Right lobe of liver (tissue), 6 donors: ENCODE results near the gene FUCA2. TPM values are rescaled to one million over a fixed set of nuclear protein-coding genes. Genes with fewer than 3 reads are reported as not detected.
"Not testable (repeated sequence)": the region's sequence is repeated elsewhere in the genome, so short reads cannot be mapped to it uniquely, and the experiment has no call there.

Experiments
- ATAC-seq, 4 donors: fragments of 200-7000 bp; cut with Tn5 transposase; one replicate each; pipeline ENCODE4 v1.9.1; 2020; ENCODE audit warnings: mild to moderate bottlenecking in 4 of 4, moderate library complexity in 4 of 4
- DNase-seq, 3 donors: peaks; one replicate each; pipeline ENCODE4 v3.0.0-alpha.2; 2020
- H3K27ac ChIP-seq, 3 donors: fragments of 200-600 bp; one replicate each; pipeline ENCODE4 v1.8.0; 2022
- H3K27me3 ChIP-seq, 2 donors: fragments of 200-600 bp; one replicate each; pipeline ENCODE4 v1.8.0; 2022
- H3K36me3 ChIP-seq, 4 donors: fragments of 200-600 bp; sonication (generic) in 1 of 4; one replicate each; pipeline versions ENCODE4 v1.5.1 to v1.8.0; 2017 to 2022; ENCODE audit warnings: control low read depth in 1 of 4
- H3K4me1 ChIP-seq, 4 donors: fragments of 200-600 bp; sonication (generic) in 1 of 4; one replicate each; pipeline versions ENCODE4 v1.5.1 to v1.8.0; 2017 to 2022; ENCODE audit warnings: control low read depth in 1 of 4
- H3K4me3 ChIP-seq, 3 donors: fragments of 200-600 bp; one replicate each; pipeline ENCODE4 v1.8.0; 2022
- H3K9me3 ChIP-seq, 4 donors: fragments of 200-600 bp; sonication (generic) in 1 of 4; one replicate each; pipeline versions ENCODE4 v1.5.1 to v1.8.0; 2017 to 2022; ENCODE audit warnings: control low read depth in 1 of 4
- POLR2A ChIP-seq: fragments of 450-650 bp; IDR thresholded peaks from one replicate; pipeline ENCODE4 v1.6.1; 2017; ENCODE audit warnings: antibody characterized with exemption, mild to moderate bottlenecking
- WGBS: methylation state at CpG from one replicate; pipeline ENCODE4 v1.1.6; 2018; ENCODE audit warnings: low coverage, low lambda C conversion rate; ENCODE audit not compliant: insufficient coverage; ENCODE audit errors: missing lambda C conversion rate; 5-methylcytosine and 5-hydroxymethylcytosine counted together
- intact Hi-C, 2 donors: fragments of 100-400 bp; cut with DNase I; formaldehyde crosslinking; loops; one replicate each; pipeline versions ENCODE4 v1.11.2 to v1.14.1; 2022
- total RNA-seq, 6 experiments: library from RNA; depleted of rRNA in 2 of 6; stranded (reverse); fragments of >200 nt in 2 of 6; fragmentation: NEBNext Ultra II Directional in 3 of 6; extraction: Animal tissue kit (Norgen Biotek cat#: 25700) in 3 of 6; gene quantifications; one replicate each; pipeline versions ENCODE4 v1.1.0 to v1.2.4, GENCODE V29; 2016 to 2023
- TF ChIP-seq, protein P1 (sequence below), 4 donors: fragments of 200-600 bp in 3 of 4; fragments of 450-650 bp in 1 of 4; IDR thresholded peaks; one replicate each; pipeline versions ENCODE4 v1.5.1 to v1.8.0; 2016 to 2022; ENCODE audit warnings: antibody characterized with exemption in 4 of 4, mild to moderate bottlenecking in 2 of 4
- donor health status: DM: no; HTN: yes; CAD: no.
- donor health status: DM: no; HTN: no; CAD: no.
- donor health status: DM: no; HTN: no; CAD: no.
- donor health status: DM: no; HTN: yes; CAD: no.
- donor health status: DM: no; HTN: yes; CAD: no.

Gene FUCA2
- total RNA-seq, 6 experiments from 2014 or later: 28.6 to 58.7 (median 35.1) TPM

DNA sequence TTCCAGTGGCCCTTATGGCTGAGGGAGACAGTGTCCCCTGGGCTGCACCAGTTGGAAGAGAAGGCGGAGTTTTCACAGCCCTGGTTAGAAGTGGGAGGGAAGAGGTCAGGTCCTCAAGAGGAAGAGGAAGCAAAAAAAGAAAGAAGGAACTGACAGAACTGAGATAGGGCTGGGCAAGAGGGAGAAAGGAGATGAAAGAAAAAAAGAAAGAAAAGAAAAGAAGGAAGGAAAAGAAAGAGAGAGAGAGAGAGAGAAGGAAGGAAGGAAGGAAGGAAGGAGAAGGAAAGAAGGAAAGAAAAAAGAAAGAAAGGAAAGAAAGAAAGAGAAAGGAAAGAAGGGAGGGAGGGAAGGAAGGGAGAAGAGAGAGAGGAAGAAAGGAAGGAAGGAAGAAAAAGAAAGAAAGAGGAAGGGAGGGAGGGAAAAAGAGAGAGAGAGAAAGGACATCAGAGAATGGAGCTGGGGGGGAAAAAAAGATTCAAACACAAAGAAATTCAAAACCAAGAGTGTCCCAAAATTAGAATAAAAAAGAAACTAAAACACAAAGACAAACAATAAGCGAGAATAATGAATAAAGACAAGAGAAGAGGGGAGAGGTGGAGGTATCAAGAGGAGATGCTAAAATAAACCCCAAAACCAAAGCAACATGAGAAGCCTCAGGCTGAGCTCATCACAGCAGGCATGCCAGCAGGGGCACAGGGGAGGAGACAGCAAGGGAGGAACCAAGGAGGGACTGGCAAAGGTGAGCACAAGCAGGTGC, 5.3 kb upstream of the FUCA2 start:
- no peak for DNase-seq
- H3K27me3 ChIP-seq: no peaks in the 10 kb centered on the region
- H3K4me3 ChIP-seq: no peak overlapping the region
- no peak for ATAC-seq
- H3K27ac ChIP-seq: no peak overlapping the region
- peaks cover 0 to 3% (median 1%) of the 10 kb centered on the region in 4 donors for H3K4me1 ChIP-seq
- H3K36me3 ChIP-seq: no peaks in the 10 kb centered on the region
- intact Hi-C loops: no loop called here
- TF ChIP-seq, protein P1, sequence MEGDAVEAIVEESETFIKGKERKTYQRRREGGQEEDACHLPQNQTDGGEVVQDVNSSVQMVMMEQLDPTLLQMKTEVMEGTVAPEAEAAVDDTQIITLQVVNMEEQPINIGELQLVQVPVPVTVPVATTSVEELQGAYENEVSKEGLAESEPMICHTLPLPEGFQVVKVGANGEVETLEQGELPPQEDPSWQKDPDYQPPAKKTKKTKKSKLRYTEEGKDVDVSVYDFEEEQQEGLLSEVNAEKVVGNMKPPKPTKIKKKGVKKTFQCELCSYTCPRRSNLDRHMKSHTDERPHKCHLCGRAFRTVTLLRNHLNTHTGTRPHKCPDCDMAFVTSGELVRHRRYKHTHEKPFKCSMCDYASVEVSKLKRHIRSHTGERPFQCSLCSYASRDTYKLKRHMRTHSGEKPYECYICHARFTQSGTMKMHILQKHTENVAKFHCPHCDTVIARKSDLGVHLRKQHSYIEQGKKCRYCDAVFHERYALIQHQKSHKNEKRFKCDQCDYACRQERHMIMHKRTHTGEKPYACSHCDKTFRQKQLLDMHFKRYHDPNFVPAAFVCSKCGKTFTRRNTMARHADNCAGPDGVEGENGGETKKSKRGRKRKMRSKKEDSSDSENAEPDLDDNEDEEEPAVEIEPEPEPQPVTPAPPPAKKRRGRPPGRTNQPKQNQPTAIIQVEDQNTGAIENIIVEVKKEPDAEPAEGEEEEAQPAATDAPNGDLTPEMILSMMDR (IDR thresholded peaks at IDR 0.05): no peak
- no peak for TF ChIP-seq POLR2A
- H3K9me3 ChIP-seq: no peaks in the 10 kb centered on the region
- 83% methylated on average over 2 of the region's 2 CpGs for WGBS

DNA sequence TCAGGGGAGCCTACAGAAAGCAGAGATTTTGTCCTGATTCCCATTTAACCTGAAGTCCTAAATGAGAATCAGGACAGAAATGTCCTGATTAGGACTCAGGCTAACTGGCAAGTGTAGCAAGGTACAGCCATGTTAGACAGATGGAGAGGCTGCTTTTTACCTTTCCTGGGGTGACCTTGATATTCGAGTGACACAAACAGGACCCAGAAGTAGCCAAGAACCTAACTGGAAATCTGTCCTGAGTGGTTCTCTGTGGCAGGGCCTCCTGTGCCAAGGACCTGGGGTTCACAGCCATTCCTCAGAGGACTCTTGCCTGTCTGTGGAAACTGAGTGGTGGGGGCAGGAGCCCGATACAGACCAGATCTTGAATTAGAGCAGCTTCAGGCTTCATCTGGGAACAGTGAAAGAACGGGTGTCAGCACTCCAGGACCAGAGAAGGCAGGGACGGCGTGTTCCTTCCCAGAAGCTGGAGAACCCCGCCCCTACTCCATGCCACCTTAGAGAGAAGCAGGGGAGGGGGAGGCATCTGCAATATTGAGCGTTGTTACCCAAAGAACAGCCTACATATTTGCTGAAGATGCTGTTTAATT, 4.3 kb upstream of the FUCA2 start:
- TF ChIP-seq POLR2A: no peak
- TF ChIP-seq, protein P1 (IDR thresholded peaks at IDR 0.05): no peak

DNA sequence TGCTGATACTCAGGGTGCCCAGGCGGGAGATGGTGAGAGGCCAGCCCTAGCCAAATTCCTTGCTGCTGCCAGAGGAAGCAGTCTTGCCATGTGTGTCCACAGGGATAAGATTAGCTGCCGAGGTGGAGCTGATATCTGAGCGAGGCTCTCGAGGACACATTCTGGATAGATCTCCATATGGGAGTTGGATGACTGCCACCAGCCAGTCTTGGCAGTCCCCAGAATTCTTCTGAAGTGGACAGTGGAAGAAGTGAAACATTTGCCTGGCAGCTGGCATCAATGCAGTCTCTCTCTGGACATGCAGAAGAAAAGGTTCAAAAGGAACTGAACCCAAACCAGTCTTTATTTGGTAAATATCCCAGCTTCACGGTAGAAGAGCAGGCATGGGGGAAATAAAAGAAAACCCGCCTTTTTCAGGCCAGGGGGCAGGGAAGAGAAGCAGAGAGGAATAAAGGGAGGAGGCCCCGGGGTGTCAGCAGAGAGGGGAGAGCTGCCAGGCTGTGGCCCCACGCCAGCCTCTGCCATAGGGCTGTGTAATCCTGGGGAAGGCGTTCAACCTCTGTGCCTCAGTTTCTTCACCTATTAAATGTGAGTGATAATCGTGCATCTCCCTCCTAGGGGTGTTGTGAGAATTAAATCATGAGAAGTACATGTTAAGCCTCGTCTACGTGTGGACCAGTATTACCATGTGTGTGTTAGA, 3.7 kb upstream of the FUCA2 start:
- no peak for DNase-seq
- Histone ChIP-seq H3K36me3 (no peaks in the 10 kb centered on the region), H3K27me3 (no peaks in the 10 kb centered on the region), H3K9me3 (no peaks in the 10 kb centered on the region), H3K27ac (no peak overlapping the region), H3K4me1 (peaks cover 0 to 13% (median 2%) of the 10 kb centered on the region in 4 donors), H3K4me3 (no peak overlapping the region)
- no peak for TF ChIP-seq POLR2A
- TF ChIP-seq, protein P1 (IDR thresholded peaks at IDR 0.05): no peak
- intact Hi-C loops: no loop called here
- no peak for ATAC-seq
- WGBS: 78% methylated on average over 6 of the region's 12 CpGs

More for the DNA sequence above, 4.3 kb upstream of the FUCA2 start:
- Histone ChIP-seq H3K36me3 (no peaks in the 10 kb centered on the region), H3K4me3 (no peak overlapping the region), H3K9me3 (no peaks in the 10 kb centered on the region), H3K27ac (no peak overlapping the region), H3K4me1 (peaks cover 0 to 6% (median 2%) of the 10 kb centered on the region in 4 donors), H3K27me3 (no peaks in the 10 kb centered on the region)
- 84% methylated on average over 6 of the region's 7 CpGs for WGBS
- intact Hi-C loops: no loop called here
- DNase-seq (no peak), ATAC-seq (no peak)

DNA sequence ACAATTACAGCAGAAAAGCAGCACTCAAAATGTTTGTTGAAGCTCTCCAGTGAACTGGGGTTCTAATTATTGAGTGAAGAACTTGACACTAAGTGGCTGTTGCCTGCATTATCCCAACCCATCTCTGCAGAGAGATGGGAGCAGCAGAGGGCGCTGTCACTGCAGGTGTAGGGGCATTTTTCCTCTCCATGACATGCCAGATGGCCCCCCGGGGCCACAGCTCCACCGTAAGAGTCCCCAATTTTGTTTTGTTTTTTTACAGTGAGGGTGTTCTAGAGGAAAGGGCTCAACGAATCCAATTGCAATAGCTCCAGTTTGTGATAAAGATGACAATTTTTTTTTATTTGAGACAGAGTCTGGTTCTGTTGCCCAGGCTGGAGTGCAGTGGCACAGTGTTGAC, 1.9 kb upstream of the FUCA2 start:
- no peaks in the 10 kb centered on the region for H3K27me3 ChIP-seq
- H3K4me1 ChIP-seq: peaks cover 0 to 18% (median 5%) of the 10 kb centered on the region in 4 donors
- no peak overlapping the region for H3K4me3 ChIP-seq
- WGBS: 57% methylated on average over 4 of the region's 4 CpGs
- no peak for TF ChIP-seq POLR2A
- TF ChIP-seq, protein P1 (IDR thresholded peaks at IDR 0.05): peak in 3 of 4 donors; percentile 32 to 50 (median 34)
- no peak for DNase-seq
- no peaks in the 10 kb centered on the region for H3K36me3 ChIP-seq
- intact Hi-C loops: no loop called here
- H3K9me3 ChIP-seq: no peaks in the 10 kb centered on the region
- no peak for ATAC-seq
- H3K27ac ChIP-seq: no peak overlapping the region

DNA sequence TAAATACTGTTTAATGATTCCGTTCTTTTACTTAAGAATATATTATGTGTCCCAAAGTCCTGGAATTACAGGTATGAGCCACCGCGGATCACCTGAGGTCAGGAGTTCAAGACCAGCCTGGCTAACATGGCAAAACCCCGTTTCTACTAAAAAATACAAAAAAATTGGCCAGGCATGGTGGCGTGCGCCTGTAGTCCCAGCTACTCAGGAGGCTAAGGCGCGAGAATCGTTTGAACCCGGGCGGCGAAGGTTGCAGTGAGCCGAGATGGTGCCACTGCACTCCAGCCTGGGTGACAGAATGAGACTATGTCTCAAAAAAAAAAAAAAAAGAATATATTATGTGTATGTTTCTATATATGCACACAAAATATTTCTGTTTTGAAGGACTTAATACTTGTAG, 1.2 kb downstream of the FUCA2 start:
- intact Hi-C loops, H3K27me3 ChIP-seq, H3K9me3 ChIP-seq, DNase-seq, ATAC-seq: not testable (repeated sequence)
- WGBS: 96% methylated on average over 5 of the region's 13 CpGs
- H3K4me3 ChIP-seq: peak overlapping the region in 1 of 3 donors; percentile 83
- H3K27ac ChIP-seq: peak overlapping the region in 1 of 3 donors; percentile 85
- peaks cover 0 to 14% (median 2%) of the 10 kb centered on the region in 4 donors for H3K36me3 ChIP-seq
- H3K4me1 ChIP-seq: peaks cover 0 to 18% (median 5%) of the 10 kb centered on the region in 4 donors
